ENCODE data around the gene MBD1.
"Not testable (repeated sequence)": the region's sequence is repeated elsewhere in the genome, so short reads cannot be mapped to it uniquely, and the experiment has no call there.

The MBD1 gene

GRCh38 chr18:50240080-50240563, 41.2 kb downstream of the MBD1 start:
- ATAC-seq, result no peak
- TF ChIP-seq PATZ1 (CRISPR knock-in tag; IDR thresholded peaks at IDR 0.05; ENCODE audit: borderline replicate concordance), result no peak
- no peak for TF ChIP-seq BACH2 (CRISPR knock-in tag; IDR thresholded peaks at IDR 0.05; ENCODE audit: borderline replicate concordance)
- TF ChIP-seq TOX (CRISPR knock-in tag; IDR thresholded peaks at IDR 0.05; ENCODE audit: borderline replicate concordance), result no peak
- no peak for TF ChIP-seq ESRRG (CRISPR knock-in tag; IDR thresholded peaks at IDR 0.05)
- TF ChIP-seq SNAI2 (CRISPR knock-in tag; IDR thresholded peaks at IDR 0.05), result no peak
- no peak for TF ChIP-seq CSDC2 (CRISPR knock-in tag; IDR thresholded peaks at IDR 0.05)

DNA sequence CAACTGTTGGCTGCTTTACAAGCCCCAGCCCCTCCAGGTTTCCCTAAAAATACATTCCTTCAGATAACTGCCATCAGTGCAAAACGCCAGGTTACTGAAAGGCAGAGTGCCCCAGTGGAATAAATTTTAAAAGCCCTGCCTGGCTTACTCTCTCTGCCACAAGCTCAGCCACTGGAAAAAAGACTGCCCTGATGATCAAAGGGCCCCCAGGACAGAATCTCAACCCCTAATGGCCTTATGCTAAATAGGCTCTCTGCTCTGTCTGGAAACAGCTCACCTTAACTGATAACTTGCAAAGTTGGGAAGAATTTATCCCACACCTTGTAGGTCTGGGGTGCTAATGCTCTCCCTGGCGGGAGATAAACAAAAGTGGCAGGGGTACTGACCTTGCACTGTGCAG, 48.9 kb downstream of the MBD1 start:
- TF ChIP-seq PPARA (CRISPR knock-in tag; IDR thresholded peaks at IDR 0.05; ENCODE audit: borderline replicate concordance) (no peak), CSRNP3 (CRISPR knock-in tag; IDR thresholded peaks at IDR 0.05) (no peak), OSR1 (CRISPR knock-in tag; IDR thresholded peaks at IDR 0.05) (no peak), ESRRG (CRISPR knock-in tag; IDR thresholded peaks at IDR 0.05) (no peak), ZNF70 (CRISPR knock-in tag; IDR thresholded peaks at IDR 0.05) (no peak), ZNF565 (CRISPR knock-in tag; conservative IDR thresholded peaks at IDR 0.05; ENCODE audit: low read depth) (no peak), CSDC2 (CRISPR knock-in tag; IDR thresholded peaks at IDR 0.05) (no peak), TCF4 (CRISPR knock-in tag; IDR thresholded peaks at IDR 0.05; ENCODE audit: borderline replicate concordance) (no peak), ZC3H10 (CRISPR knock-in tag; IDR thresholded peaks at IDR 0.05) (no peak), ISL1 (CRISPR knock-in tag; IDR thresholded peaks at IDR 0.05) (no peak), BACH2 (CRISPR knock-in tag; IDR thresholded peaks at IDR 0.05; ENCODE audit: borderline replicate concordance) (no peak), ZNF8 (CRISPR knock-in tag; IDR thresholded peaks at IDR 0.05) (no peak), ARNTL (CRISPR knock-in tag; IDR thresholded peaks at IDR 0.05; ENCODE audit: borderline replicate concordance, low read depth) (no peak), ZFP3 (CRISPR knock-in tag; IDR thresholded peaks at IDR 0.05) (no peak), PATZ1 (CRISPR knock-in tag; IDR thresholded peaks at IDR 0.05; ENCODE audit: borderline replicate concordance) (no peak)
- no peak for ATAC-seq

DNA sequence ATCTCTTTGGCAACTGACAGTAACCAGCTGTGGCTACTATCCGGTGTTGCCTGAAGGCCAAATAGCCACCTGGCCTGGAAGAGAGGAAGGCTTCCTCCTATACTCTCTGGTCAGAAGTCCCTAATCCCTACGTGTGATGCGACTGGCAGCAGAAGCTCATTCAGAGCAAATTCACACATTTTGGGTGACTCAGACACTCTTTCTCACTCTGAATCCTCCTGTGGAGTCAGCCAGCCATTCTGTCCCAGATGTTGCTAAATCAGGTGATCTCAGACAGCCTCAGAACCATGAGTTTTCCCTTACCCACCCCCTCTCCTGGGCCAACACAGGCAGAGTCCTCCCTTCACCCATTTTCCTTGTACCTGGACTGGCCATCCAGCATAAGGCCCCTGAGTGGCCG, 49.7 kb downstream of the MBD1 start:
- no peak for ATAC-seq
- TF ChIP-seq PPARA (CRISPR knock-in tag; IDR thresholded peaks at IDR 0.05; ENCODE audit: borderline replicate concordance) (no peak), ESRRG (CRISPR knock-in tag; IDR thresholded peaks at IDR 0.05) (no peak), ARNTL (CRISPR knock-in tag; IDR thresholded peaks at IDR 0.05; ENCODE audit: borderline replicate concordance, low read depth) (no peak), ZNF70 (CRISPR knock-in tag; IDR thresholded peaks at IDR 0.05) (no peak), CSRNP3 (CRISPR knock-in tag; IDR thresholded peaks at IDR 0.05) (no peak), CSDC2 (CRISPR knock-in tag; IDR thresholded peaks at IDR 0.05) (no peak), TCF4 (CRISPR knock-in tag; IDR thresholded peaks at IDR 0.05; ENCODE audit: borderline replicate concordance) (no peak), TOX (CRISPR knock-in tag; IDR thresholded peaks at IDR 0.05; ENCODE audit: borderline replicate concordance) (no peak), ZFP3 (CRISPR knock-in tag; IDR thresholded peaks at IDR 0.05) (no peak)

- ATAC-seq, result not testable (repeated sequence)
Measured at GRCh38 chr18:50220249-50220648, 61.1 kb downstream of the MBD1 start.

Measured in SK-N-SH treated with all-trans-retinoic acid at 6 μM for 48 hours (cell line).